Mesothelial cell of epicardium (in vitro differentiated cells): ENCODE data around the gene CACNA1I. TPM values are rescaled to one million over a fixed set of nuclear protein-coding genes. Genes with fewer than 3 reads are reported as not detected.

ENCODE experiments used
- DNase-seq, 2 experiments: peaks; one replicate each; pipeline ENCODE4 v3.0.0; 2021; ENCODE audit warnings: low spot score in 2 of 2; ENCODE audit not compliant: unreplicated experiment in 2 of 2
- H3K27ac Mint-ChIP-seq: 2 replicates; pipeline ENCODE4 v1.8.0; 2021; ENCODE audit warnings: mixed read lengths
- H3K27me3 Mint-ChIP-seq: 2 replicates; pipeline ENCODE4 v1.8.0; 2021; ENCODE audit warnings: low read depth, mixed read lengths
- H3K36me3 Mint-ChIP-seq: 2 replicates; pipeline ENCODE4 v1.8.0; 2021; ENCODE audit warnings: mixed read lengths
- H3K4me1 Mint-ChIP-seq: 2 replicates; pipeline ENCODE4 v1.8.0; 2021; ENCODE audit warnings: mixed read lengths
- H3K4me3 Mint-ChIP-seq: 2 replicates; pipeline ENCODE4 v1.8.0; 2021; ENCODE audit warnings: mild to moderate bottlenecking, moderate library complexity, mixed read lengths
- H3K9me3 Mint-ChIP-seq: 2 replicates; pipeline ENCODE4 v1.8.0; 2021; ENCODE audit warnings: mixed read lengths
- total RNA-seq: library from RNA; stranded (reverse); gene quantifications from 3 replicates; pipeline ENCODE4 v1.2.1, GENCODE V29; 2021
- TF ChIP-seq, protein P1 (sequence below): fragments of 200-600 bp; sonication (generic); IDR thresholded peaks from one replicate; pipeline ENCODE4 v1.5.0; 2021; ENCODE audit warnings: antibody characterized with exemption; ENCODE audit not compliant: unreplicated experiment

CACNA1I gene
- total RNA-seq, 1 donor from 2014 or later, result 0.31 TPM

DNA sequence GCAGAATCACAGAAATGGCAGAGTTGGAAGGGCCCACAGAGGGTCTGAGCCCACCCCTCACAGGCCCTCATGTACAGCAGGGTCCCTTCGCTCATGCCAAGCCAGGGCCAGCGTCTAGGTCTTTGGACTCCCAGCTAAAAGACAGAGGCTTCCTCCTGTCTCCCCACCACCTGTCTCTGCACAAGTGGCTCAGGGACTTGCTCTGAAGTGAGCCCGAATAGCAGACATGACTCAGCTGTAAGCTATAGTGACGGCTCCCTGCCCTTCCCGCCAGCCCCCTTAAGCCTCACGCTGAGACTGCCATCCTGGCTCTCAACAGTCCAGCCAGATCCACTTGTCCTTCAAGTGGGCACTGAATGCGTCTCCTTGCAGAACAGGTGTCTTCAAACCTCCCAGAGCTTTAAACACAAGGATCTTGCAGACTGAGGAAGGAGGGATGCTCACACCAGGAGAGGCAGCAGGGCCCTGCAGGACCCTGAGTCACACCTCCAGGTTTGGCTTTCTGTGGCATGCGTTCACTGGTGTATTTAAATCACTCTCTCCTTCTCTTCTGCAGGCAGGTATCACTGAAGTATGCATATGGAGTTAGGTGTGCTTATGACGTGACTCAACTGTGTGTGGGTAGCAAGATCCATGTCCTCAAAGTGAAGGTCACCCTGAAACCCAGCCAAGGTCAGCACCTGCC lies 154.9 kb downstream of the CACNA1I start:
- no peak overlapping the region for H3K4me3 Mint-ChIP-seq
- TF ChIP-seq, protein P1, sequence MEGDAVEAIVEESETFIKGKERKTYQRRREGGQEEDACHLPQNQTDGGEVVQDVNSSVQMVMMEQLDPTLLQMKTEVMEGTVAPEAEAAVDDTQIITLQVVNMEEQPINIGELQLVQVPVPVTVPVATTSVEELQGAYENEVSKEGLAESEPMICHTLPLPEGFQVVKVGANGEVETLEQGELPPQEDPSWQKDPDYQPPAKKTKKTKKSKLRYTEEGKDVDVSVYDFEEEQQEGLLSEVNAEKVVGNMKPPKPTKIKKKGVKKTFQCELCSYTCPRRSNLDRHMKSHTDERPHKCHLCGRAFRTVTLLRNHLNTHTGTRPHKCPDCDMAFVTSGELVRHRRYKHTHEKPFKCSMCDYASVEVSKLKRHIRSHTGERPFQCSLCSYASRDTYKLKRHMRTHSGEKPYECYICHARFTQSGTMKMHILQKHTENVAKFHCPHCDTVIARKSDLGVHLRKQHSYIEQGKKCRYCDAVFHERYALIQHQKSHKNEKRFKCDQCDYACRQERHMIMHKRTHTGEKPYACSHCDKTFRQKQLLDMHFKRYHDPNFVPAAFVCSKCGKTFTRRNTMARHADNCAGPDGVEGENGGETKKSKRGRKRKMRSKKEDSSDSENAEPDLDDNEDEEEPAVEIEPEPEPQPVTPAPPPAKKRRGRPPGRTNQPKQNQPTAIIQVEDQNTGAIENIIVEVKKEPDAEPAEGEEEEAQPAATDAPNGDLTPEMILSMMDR, result no peak
- DNase-seq, result peak in 1 of 2 experiments; percentile 34

DNA sequence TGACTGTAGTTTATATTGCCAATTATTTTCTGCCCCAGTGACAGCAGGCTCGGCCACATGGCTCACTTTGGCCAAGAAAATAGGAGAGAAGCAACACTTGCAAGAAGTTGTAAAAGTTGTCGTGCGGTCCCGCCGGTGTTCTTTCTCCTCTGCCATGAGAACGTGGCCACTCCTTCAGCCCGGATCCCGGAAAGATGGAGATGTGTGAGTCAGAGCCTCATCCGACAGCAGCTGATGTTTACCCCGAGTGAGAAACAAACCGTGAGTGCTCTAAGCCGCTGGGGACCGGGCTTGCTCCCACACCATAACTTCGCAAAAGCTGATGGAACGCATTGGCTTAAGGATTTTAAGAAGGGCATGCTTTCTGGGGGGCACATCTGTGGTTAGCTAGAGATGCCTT lies 157.0 kb downstream of the CACNA1I start:
- no peaks in the 10 kb centered on the region for H3K36me3 Mint-ChIP-seq
- peaks cover 27% of the 10 kb centered on the region for H3K27me3 Mint-ChIP-seq
- TF ChIP-seq, protein P1, result no peak
- DNase-seq, result peak in 1 of 2 experiments; percentile 11
- no peak overlapping the region for H3K4me3 Mint-ChIP-seq
- H3K9me3 Mint-ChIP-seq, result no peaks in the 10 kb centered on the region
- H3K4me1 Mint-ChIP-seq, result no peaks in the 10 kb centered on the region
- H3K27ac Mint-ChIP-seq, result no peak overlapping the region

More for the DNA sequence above, 154.9 kb downstream of the CACNA1I start:
- no peaks in the 10 kb centered on the region for H3K4me1 Mint-ChIP-seq
- H3K27me3 Mint-ChIP-seq, result peaks cover 43% of the 10 kb centered on the region
- no peak overlapping the region for H3K27ac Mint-ChIP-seq
- no peaks in the 10 kb centered on the region for H3K36me3 Mint-ChIP-seq
- no peaks in the 10 kb centered on the region for H3K9me3 Mint-ChIP-seq

DNA sequence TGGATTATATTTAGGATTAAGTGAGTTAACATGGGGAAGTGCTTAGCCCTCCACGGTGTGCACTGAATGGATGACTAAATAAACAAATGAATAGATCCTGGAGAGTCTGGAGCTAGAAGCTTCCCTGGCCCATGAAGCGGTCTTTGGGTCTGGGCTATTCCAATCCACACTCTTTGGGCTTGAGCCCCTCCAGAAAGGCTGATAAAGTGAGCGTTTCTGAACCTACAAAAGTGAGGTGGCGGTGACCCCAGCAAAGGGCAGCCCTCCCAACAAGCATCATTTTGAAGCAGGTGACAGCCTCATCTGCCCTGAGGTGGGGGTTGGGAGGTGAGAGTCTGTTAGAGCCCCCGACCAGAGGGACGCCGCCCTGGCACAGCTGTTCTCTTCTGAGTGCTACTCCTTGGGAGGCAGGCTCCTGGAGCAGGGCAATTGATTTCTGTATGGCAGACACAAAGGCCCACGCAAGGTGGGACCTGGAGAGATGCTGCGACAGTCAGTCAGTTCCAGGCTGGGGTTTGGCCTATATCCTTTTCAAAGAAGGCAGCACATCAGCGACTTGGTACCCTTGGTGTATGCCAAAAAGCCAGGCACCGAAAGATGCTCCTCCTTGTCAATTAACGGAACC lies 157.8 kb downstream of the CACNA1I start:
- no peak overlapping the region for H3K4me3 Mint-ChIP-seq
- H3K9me3 Mint-ChIP-seq, result no peaks in the 10 kb centered on the region
- peaks cover 33% of the 10 kb centered on the region for H3K27me3 Mint-ChIP-seq
- peak in 1 of 2 experiments; percentile 19 for DNase-seq
- no peak overlapping the region for H3K27ac Mint-ChIP-seq
- TF ChIP-seq, protein P1, result no peak
- H3K4me1 Mint-ChIP-seq, result no peaks in the 10 kb centered on the region
- no peaks in the 10 kb centered on the region for H3K36me3 Mint-ChIP-seq

DNA sequence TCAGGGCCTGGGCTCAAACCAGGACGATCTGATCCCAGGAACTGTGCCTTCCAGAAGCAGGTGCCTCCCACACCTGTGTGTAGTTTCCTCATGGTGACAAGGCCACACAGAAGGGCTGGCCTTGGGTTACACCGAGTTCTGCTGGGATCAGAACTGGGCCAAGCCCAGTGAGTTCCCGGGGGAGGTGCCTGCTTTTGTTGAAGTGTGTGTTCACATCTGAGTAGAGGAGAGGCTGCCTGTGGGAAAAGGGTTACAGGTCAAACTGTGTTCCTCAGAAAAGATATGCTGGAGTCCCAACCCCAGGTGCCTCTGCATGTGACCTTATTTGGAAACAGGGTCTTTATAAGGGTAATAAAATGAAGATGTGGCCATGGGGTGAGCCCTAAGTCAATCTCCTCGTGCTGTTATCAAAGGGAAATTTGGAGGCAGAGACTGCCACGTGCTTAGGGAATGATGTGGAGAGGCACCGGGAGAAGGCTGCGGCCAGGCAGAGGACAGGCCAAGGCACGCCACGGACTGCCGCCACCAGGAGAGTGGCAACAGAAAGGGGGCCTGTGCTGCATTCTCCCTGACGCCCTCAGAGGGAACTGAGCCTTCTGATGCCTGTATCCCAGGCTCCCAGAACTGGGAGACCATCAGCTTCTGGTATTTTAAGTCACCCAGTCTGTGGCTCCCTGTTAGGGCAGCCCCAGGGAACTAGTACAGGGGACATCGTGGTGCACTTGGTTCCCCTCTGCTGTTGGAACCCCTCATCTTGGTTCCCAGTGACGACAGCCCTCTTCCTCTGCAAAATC lies 158.8 kb downstream of the CACNA1I start:
- no peaks in the 10 kb centered on the region for H3K4me1 Mint-ChIP-seq
- peak in 1 of 2 experiments; percentile 27 for DNase-seq
- TF ChIP-seq, protein P1, result no peak

DNA sequence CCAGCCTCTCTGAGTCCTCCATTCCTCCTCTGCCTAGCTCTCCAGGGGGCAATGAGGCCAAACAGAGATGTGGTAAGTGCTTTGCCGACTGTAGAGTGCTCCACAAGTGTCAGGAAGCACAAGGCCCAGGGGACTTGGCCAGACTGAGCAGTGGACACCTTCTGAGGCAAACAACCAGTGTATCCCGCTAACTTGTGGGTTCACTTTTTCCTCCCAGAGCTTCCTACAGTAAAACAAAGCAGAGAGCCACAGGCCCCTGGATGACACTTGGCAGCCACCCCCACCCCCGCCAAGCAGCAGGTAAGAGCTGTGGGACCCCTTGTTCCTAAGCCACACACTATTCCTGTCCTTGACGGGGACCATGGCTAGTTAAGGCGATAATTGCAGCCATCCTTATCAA lies 160.9 kb downstream of the CACNA1I start:
- TF ChIP-seq, protein P1, result no peak
- Mint-ChIP-seq H3K4me3 (no peak overlapping the region), H3K9me3 (no peaks in the 10 kb centered on the region), H3K27ac (no peak overlapping the region), H3K27me3 (peaks cover 43% of the 10 kb centered on the region), H3K4me1 (no peaks in the 10 kb centered on the region), H3K36me3 (no peaks in the 10 kb centered on the region)
- no peak for DNase-seq

More for the DNA sequence above, 158.8 kb downstream of the CACNA1I start:
- Mint-ChIP-seq H3K9me3 (no peaks in the 10 kb centered on the region), H3K27ac (no peak overlapping the region), H3K4me3 (no peak overlapping the region), H3K36me3 (no peaks in the 10 kb centered on the region), H3K27me3 (peaks cover 36% of the 10 kb centered on the region)
